ENCODE measurements around the gene TRAPPC2. TPM values are rescaled to one million over a fixed set of nuclear protein-coding genes. Genes with fewer than 3 reads are reported as not detected.

Gene TRAPPC2
- total and polyA plus RNA-seq, 9 of the 15 experiments (the other 6 are each of a cell fraction or from before 2014, with no cell fraction given), result 10.3 to 30.6 (median 18.6) TPM

DNA sequence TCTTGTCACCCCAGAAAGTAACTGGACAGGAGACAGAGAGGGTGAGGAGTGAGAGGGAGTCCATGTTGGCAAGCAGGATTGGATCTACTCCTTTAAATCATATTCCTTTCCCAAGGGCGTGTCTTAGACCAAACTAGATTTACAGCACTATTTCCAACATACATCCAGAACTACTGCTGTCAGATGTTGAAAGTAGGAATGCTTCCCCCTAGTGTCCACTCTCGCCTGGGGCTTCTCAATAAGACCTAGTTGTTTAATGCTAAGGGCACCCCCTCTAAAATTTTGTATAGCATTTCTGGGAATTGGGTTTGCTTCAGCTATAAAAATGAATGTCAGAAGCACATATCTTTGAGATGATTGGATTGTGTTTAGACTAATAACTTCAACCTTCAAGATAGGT, 13.4 kb upstream of the TRAPPC2 start (continued):
- TF ChIP-seq, protein P1, sequence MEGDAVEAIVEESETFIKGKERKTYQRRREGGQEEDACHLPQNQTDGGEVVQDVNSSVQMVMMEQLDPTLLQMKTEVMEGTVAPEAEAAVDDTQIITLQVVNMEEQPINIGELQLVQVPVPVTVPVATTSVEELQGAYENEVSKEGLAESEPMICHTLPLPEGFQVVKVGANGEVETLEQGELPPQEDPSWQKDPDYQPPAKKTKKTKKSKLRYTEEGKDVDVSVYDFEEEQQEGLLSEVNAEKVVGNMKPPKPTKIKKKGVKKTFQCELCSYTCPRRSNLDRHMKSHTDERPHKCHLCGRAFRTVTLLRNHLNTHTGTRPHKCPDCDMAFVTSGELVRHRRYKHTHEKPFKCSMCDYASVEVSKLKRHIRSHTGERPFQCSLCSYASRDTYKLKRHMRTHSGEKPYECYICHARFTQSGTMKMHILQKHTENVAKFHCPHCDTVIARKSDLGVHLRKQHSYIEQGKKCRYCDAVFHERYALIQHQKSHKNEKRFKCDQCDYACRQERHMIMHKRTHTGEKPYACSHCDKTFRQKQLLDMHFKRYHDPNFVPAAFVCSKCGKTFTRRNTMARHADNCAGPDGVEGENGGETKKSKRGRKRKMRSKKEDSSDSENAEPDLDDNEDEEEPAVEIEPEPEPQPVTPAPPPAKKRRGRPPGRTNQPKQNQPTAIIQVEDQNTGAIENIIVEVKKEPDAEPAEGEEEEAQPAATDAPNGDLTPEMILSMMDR (IDR thresholded peaks at IDR 0.05 in 2 of 3, conservative IDR thresholded peaks at IDR 0.05 in 1 of 3; ENCODE audit: insufficient read depth in 2 of 3, low read depth in 1 of 3, low read length in 3 of 3), result peak; percentile 31 to 67 (median 49); a peak in 5 of 6 replicates
- TF ChIP-seq, protein P2, sequence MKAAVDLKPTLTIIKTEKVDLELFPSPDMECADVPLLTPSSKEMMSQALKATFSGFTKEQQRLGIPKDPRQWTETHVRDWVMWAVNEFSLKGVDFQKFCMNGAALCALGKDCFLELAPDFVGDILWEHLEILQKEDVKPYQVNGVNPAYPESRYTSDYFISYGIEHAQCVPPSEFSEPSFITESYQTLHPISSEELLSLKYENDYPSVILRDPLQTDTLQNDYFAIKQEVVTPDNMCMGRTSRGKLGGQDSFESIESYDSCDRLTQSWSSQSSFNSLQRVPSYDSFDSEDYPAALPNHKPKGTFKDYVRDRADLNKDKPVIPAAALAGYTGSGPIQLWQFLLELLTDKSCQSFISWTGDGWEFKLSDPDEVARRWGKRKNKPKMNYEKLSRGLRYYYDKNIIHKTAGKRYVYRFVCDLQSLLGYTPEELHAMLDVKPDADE (conservative IDR thresholded peaks at IDR 0.05; ENCODE audit: control insufficient read depth, low read depth, low read length), result no peak

DNA sequence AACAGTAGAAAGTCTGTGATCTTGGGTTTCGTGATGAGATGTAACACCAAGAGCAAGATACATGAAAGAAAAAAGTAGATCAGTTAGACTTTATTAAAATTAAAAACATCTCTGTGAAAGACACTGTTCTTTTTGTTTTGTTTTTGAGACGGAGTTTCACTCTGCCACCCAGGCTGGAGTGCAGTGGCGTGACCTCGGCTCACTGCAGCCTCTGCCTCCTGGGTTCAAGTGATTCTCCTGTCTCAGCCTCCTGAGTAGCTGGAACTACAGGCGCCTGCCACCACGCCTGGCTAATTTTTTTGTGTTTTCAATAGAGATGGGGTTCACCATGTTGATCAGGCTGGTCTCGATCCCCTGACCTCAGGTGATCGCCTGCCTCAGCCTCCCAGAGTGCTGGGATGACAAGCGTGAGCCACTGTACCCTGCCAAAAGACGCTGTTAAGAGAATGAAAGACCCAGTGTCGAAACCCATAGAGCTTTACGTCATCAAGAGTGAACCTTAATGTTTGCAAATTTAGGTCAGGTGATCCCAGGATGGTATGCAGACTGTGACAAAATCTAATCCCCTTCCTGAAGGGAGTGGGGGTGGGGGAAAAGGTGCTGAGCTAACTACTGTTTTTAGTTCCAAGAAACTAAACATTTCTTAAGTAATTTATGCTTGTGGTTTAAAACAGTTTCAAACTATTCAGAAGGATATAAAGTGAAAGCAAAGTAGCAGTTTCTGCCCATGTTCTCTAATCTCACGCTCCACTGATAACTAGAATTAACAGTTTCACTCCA, 8.2 kb upstream of the TRAPPC2 start:
- Histone ChIP-seq H2AFZ (ENCODE audit: low read depth, low read length) (no peak overlapping the region), H3K27me3 (ENCODE audit: control insufficient read depth in 2 of 2, insufficient read depth in 2 of 2, low read length in 2 of 2) (no peaks in the 10 kb centered on the region), H4K20me1 (replicated peaks; ENCODE audit: control insufficient read depth, insufficient read depth, low read length) (no peaks in the 10 kb centered on the region), H3K4me2 (ENCODE audit: insufficient read depth, low read length) (no peak overlapping the region; the same call in 1 of the 2 replicates), H3K9me1 (ENCODE audit: control insufficient read depth, insufficient read depth, low read length) (no peaks in the 10 kb centered on the region), H3K36me3 (ENCODE audit: control insufficient read depth, insufficient read depth, low read length) (peaks cover 65% of the 10 kb centered on the region), H3K79me2 (ENCODE audit: control insufficient read depth, insufficient read depth, low read length) (no peaks in the 10 kb centered on the region), H3K9me3 (replicated peaks; ENCODE audit: control insufficient read depth, insufficient read depth, low read depth, low read length) (no peaks in the 10 kb centered on the region), H3K4me1 (replicated peaks in 1 of 2; ENCODE audit: control insufficient read depth in 2 of 2, insufficient read depth in 2 of 2, low read length in 2 of 2) (peaks cover 0 to 5% of the 10 kb centered on the region in 2 experiments; a peak in 3 of 5 replicates), H3K27ac (ENCODE audit: extremely low read depth, low read depth, low read length) (no peak overlapping the region), H3K4me3 (no peak overlapping the region), H3K9ac (ENCODE audit: insufficient read depth in 1 of 2, low read depth in 2 of 2, low read length in 2 of 2) (no peak overlapping the region)
- POLR2A ChIA-PET, result interaction anchor here (0.5 to 1.0 kb wide), 3 partner anchors 8 to 255 kb away, joined by 3 to 4 read pairs (median 4); partner anchors contain the start of genes OFD1 and TRAPPC2
- in situ Hi-C loops (cut with MboI), result no loop called here
- CTCF ChIA-PET (ENCODE audit: low intra/inter-chr PET ratio), result no interaction called here
- BruUV-seq (replicated peaks), result no TSS peak
- DNase-seq (ENCODE audit: extremely low read depth in 1 of 4, low spot score in 3 of 4) (no peak), FAIRE-seq (no peak), ATAC-seq (peak; percentile 54; the same call in 2 of the 3 replicates)
- intact Hi-C loops (cut with micrococcal nuclease), result no loop called here
- TF ChIP-seq FOXM1 (IDR thresholded peaks at IDR 0.05; ENCODE audit: low read depth) (no peak), FOXM1 (CRISPR knock-in tag; IDR thresholded peaks at IDR 0.05; ENCODE audit: low read depth) (no peak), ATF7 (IDR thresholded peaks at IDR 0.05) (0 out of 2 replicates have a peak, but pooled peaks have one; percentile 17), MEIS2 (IDR thresholded peaks at IDR 0.05; ENCODE audit: partially characterized antibody) (peak; percentile 17)
- TF ChIP-seq, protein P3, sequence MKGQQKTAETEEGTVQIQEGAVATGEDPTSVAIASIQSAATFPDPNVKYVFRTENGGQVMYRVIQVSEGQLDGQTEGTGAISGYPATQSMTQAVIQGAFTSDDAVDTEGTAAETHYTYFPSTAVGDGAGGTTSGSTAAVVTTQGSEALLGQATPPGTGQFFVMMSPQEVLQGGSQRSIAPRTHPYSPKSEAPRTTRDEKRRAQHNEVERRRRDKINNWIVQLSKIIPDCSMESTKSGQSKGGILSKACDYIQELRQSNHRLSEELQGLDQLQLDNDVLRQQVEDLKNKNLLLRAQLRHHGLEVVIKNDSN (CRISPR knock-in tag; IDR thresholded peaks at IDR 0.05), result 0 out of 2 replicates have a peak, but pooled peaks have one; percentile 35
- WGBS (ENCODE audit: insufficient coverage, low coverage, missing lambda C conversion rate), result 59% methylated on average over 11 of the region's 13 CpGs

Measured in K562 (cell line).